K562 (cell line): ENCODE results near the gene PIK3R6. TPM values are rescaled to one million over a fixed set of nuclear protein-coding genes. Genes with fewer than 3 reads are reported as not detected.

ENCODE experiments used
- ATAC-seq: fragments of 200-7000 bp; cut with Tn5 transposase; 3 replicates; pipeline ENCODE4 v1.9.1; 2020; ENCODE audit warnings: moderate library complexity
- BruUV-seq: library from RNA; stranded (reverse); fragments of 400-500 nt; replicated peaks from 2 replicates; lab custom pipeline; 2021; lab: Mats Ljungman, UMichigan
- CTCF ChIA-PET: fragments of 300-600 bp; formaldehyde crosslinking; extraction: SDS; loops from one replicate; lab custom pipeline; 2021; ENCODE audit warnings: low intra/inter-chr PET ratio; lab: Yijun Ruan, JAX
- POLR2A ChIA-PET: fragments of 300-600, 350-650 bp; sonication (Branson Sonifier 250); formaldehyde crosslinking; extraction: SDS; loops from one replicate; lab custom pipeline; 2021; ENCODE audit warnings: antibody characterized with exemption, inconsistent platforms; lab: Yijun Ruan, JAX
- DNase-seq, 4 experiments: peaks; one replicate each; pipeline versions ENCODE4 v3.0.0 to v3.0.0-alpha.2; 2011 to 2018; ENCODE audit warnings: low spot score in 3 of 4, mixed read lengths in 3 of 4; ENCODE audit errors: extremely low read depth in 1 of 4
- FAIRE-seq: peaks from 2 replicates; lab custom pipeline; 2011; peaks lifted over from hg19 to GRCh38; lab: Jason Lieb, UNC
- H2AFZ ChIP-seq: 2 replicates; pipeline ENCODE4 v1.6.0; 2011; ENCODE audit warnings: low read depth, low read length, control low read depth, inconsistent platforms
- H3K27ac ChIP-seq: fragments of 200-600 bp; 3 replicates; pipeline ENCODE4 v1.8.0; 2011; ENCODE audit warnings: low read depth, mild to moderate bottlenecking, control low read depth, inconsistent platforms, low read length, moderate library complexity, mixed read lengths; ENCODE audit errors: extremely low read depth
- H3K27me3 ChIP-seq, 2 experiments: fragments of 300-600 bp in 1 of 2; 2 replicates in 1 of 2; 3 replicates in 1 of 2; pipeline versions ENCODE4 v1.6.0 to v1.8.0; 2011; ENCODE audit warnings: inconsistent platforms in 2 of 2, low read length in 2 of 2, mild to moderate bottlenecking in 1 of 2, mixed read lengths in 1 of 2, moderate library complexity in 1 of 2; ENCODE audit not compliant: control insufficient read depth in 2 of 2, insufficient read depth in 2 of 2
- H3K36me3 ChIP-seq: fragments of 300-600 bp; 3 replicates; pipeline ENCODE4 v1.8.0; 2011; ENCODE audit warnings: mild to moderate bottlenecking, low read length, inconsistent platforms; ENCODE audit not compliant: control insufficient read depth, insufficient read depth
- H3K4me1 ChIP-seq, 2 experiments: fragments of 200-600 bp in 1 of 2; replicated peaks in 1 of 2; 2 replicates in 1 of 2; 3 replicates in 1 of 2; pipeline versions ENCODE4 v1.5.1 to v1.8.0; 2011; ENCODE audit warnings: inconsistent platforms in 2 of 2, low read length in 2 of 2, mild to moderate bottlenecking in 1 of 2, mixed read lengths in 1 of 2, moderate library complexity in 1 of 2; ENCODE audit not compliant: control insufficient read depth in 2 of 2, insufficient read depth in 2 of 2
- H3K4me2 ChIP-seq: 2 replicates; pipeline ENCODE4 v1.6.1; 2011; ENCODE audit warnings: low read length, control low read depth, inconsistent platforms, mixed read lengths; ENCODE audit not compliant: insufficient read depth
- H3K4me3 ChIP-seq: fragments of 200-600 bp; sonication (generic), shearing (Covaris generic); 2 replicates; pipeline ENCODE4 v1.5.1; 2016; ENCODE audit warnings: control low read depth, inconsistent platforms
- H3K79me2 ChIP-seq: fragments of 200-600 bp; 3 replicates; pipeline ENCODE4 v1.8.0; 2011; ENCODE audit warnings: low read length, inconsistent platforms; ENCODE audit not compliant: control insufficient read depth, insufficient read depth
- H3K9ac ChIP-seq, 2 experiments: 2 replicates each; pipeline versions ENCODE4 v1.6.0 to v1.6.1; 2011; ENCODE audit warnings: low read depth in 2 of 2, low read length in 2 of 2, control low read depth in 1 of 2, inconsistent platforms in 1 of 2, mild to moderate bottlenecking in 1 of 2, mixed read lengths in 1 of 2; ENCODE audit not compliant: insufficient read depth in 1 of 2
- H3K9me1 ChIP-seq: one replicate; pipeline ENCODE4 v1.6.0; 2011; ENCODE audit warnings: inconsistent platforms, mild to moderate bottlenecking, low read length, moderate library complexity; ENCODE audit not compliant: control insufficient read depth, insufficient read depth
- H3K9me3 ChIP-seq: replicated peaks from 2 replicates; pipeline ENCODE4 v1.5.1; 2011; ENCODE audit warnings: low read depth, low read length, inconsistent platforms; ENCODE audit not compliant: control insufficient read depth, insufficient read depth
- H4K20me1 ChIP-seq: replicated peaks from 2 replicates; pipeline ENCODE4 v1.6.1; 2011; ENCODE audit warnings: low read length, inconsistent platforms, mixed read lengths; ENCODE audit not compliant: control insufficient read depth, insufficient read depth
- BCOR ChIP-seq: fragments of 450-650 bp; IDR thresholded peaks from 2 replicates; pipeline ENCODE4 v1.6.1; 2016
- GABPB1 ChIP-seq: sonication (generic); formaldehyde crosslinking; IDR thresholded peaks from 2 replicates; pipeline ENCODE4 v1.8.0; 2022; ENCODE audit warnings: mild to moderate bottlenecking, missing genetic modification reagents
- GATA2 ChIP-seq: sonication (generic); formaldehyde crosslinking; IDR thresholded peaks from 2 replicates; pipeline ENCODE4 v1.4.0; 2020; ENCODE audit warnings: mild to moderate bottlenecking, missing genetic modification reagents
- NCOA4 ChIP-seq: fragments of 450-650 bp; IDR thresholded peaks from 2 replicates; pipeline ENCODE4 v1.6.1; 2018; ENCODE audit warnings: mild to moderate bottlenecking; ENCODE audit not compliant: partially characterized antibody
- RHOXF2B ChIP-seq: fragments of 250-450 bp; sonication (Bioruptor Pico); conservative IDR thresholded peaks from 2 replicates; pipeline ENCODE4 v1.5.1; 2021
- SP2 ChIP-seq: IDR thresholded peaks from 2 replicates; pipeline ENCODE4 v1.6.1; 2011; ENCODE audit warnings: mild to moderate bottlenecking, low read depth, low read length, moderate library complexity; ENCODE audit not compliant: poor library complexity, severe bottlenecking; ENCODE audit errors: extremely low read depth
- TAF1 ChIP-seq: IDR thresholded peaks from 2 replicates; pipeline ENCODE4 v1.6.1; 2011; ENCODE audit warnings: mild to moderate bottlenecking, low read length, moderate library complexity; ENCODE audit not compliant: insufficient read depth, control insufficient read depth, severe bottlenecking; ENCODE audit errors: extremely low read depth
- ZNF217 ChIP-seq: sonication (generic); formaldehyde crosslinking; IDR thresholded peaks from 2 replicates; pipeline ENCODE4 v1.8.0; 2022; ENCODE audit warnings: mild to moderate bottlenecking, missing genetic modification reagents
- WGBS: fragments of 100-300 bp; shearing (Covaris generic); methylation state at CpG from one replicate; pipeline ENCODE4 v1.1.6; 2016; ENCODE audit warnings: low coverage, mixed read lengths; ENCODE audit not compliant: insufficient coverage; ENCODE audit errors: missing lambda C conversion rate; 5-methylcytosine and 5-hydroxymethylcytosine counted together
- in situ Hi-C: fragments of 300-500 bp; cut with MboI; formaldehyde crosslinking; loops from 4 replicates; pipeline ENCODE4 v1.15.0; 2018; ENCODE audit warnings: inconsistent platforms, mixed read lengths
- intact Hi-C: fragments of 100-400 bp; cut with micrococcal nuclease; formaldehyde crosslinking; loops from 2 replicates; pipeline ENCODE4 v1.14.2; 2022
- polyA plus RNA-seq, 8 experiments: library from polyadenylated mRNA; depleted of rRNA in 4 of 8; stranded (reverse) in 5 of 8; unstranded in 3 of 8; fragments of >200 nt; fragmentation: Nextera tagmentation in 2 of 8; fragmentation: Illumina TruSeq in 1 of 8; extraction: Ambion mirVana in 2 of 8; extraction: Trizol in 1 of 8; gene quantifications; 2 replicates each; pipeline versions ENCODE4 v1.2.1 to v1.2.3, GENCODE V29; 2011 to 2014; ENCODE audit warnings: inconsistent platforms in 1 of 8, missing spikeins in 1 of 8
- total RNA-seq, 7 experiments: library from RNA; depleted of rRNA in 6 of 7; stranded (reverse); fragments of >200 nt in 6 of 7; fragmentation: Illumina TruSeq in 2 of 7; extraction: Trizol in 2 of 7; gene quantifications; 2 replicates each; pipeline versions ENCODE4 v1.2.1 to v1.2.3, GENCODE V29; 2011 to 2021; ENCODE audit warnings: low replicate concordance in 1 of 7

PIK3R6 gene
- total and polyA plus RNA-seq, 9 of the 15 experiments (the other 6 are each of a cell fraction or from before 2014, with no cell fraction given), result 0.04 TPM; not detected in 8

DNA sequence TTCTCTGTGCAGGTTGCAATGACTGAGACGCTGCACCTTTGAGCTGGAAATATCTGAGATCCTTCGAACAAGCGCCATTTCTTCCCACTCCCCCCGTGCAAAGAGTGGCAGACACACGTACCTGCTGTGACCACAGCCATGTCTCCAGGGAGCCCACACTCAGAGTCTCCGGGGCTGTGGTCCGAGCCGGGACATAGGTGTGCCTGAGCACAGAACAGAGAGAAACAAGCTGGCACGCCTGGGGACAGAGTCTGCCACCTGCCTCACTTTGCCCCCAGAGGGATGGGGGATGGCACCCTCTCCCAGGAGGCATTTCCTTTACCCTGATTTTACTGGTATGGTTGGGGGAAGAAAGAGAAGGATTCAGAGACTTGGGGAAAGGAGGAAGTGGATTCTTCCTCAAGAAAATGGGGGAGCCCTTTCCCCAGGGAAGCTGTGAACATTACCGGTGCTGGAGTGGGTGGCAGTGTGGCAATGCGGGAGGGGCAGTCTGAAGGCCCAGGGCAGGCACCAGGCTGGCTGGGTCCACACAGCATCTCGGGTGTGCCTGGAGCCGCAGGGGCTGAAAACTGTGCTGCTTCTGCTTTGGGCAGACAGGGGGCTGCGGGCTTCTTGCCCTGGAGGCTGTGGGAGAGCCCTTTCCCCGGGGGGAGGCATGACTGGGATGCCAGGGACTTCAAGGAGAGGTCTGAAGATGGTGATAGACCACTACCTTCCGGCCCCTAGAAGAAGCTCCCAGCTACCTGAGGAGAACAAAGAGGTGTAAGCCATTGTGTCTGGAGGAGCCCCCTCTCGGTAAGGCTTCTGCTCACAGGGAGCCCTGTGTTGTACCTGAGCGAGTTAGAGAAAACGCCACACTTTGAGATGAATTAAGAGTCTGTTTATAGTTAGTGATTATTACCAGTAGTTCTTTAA is 6.6 kb upstream of the PIK3R6 start:
- Histone ChIP-seq H3K4me1 (no peaks in the 10 kb centered on the region), H3K4me2 (no peak overlapping the region), H3K27me3 (peaks cover 0 to 34% of the 10 kb centered on the region in 2 experiments; a peak in 3 of 5 replicates), H3K36me3 (no peaks in the 10 kb centered on the region), H3K9ac (no peak overlapping the region), H3K79me2 (no peaks in the 10 kb centered on the region), H3K4me3 (no peak overlapping the region), H4K20me1 (no peaks in the 10 kb centered on the region), H3K9me1 (no peaks in the 10 kb centered on the region), H3K27ac (no peak overlapping the region), H2AFZ (no peak overlapping the region), H3K9me3 (no peaks in the 10 kb centered on the region)
- intact Hi-C loops, result no loop called here
- ATAC-seq (no peak), DNase-seq (no peak), FAIRE-seq (no peak)
- ChIA-PET POLR2A (no interaction called here), CTCF (no interaction called here)
- TF ChIP-seq TAF1 (no peak), NCOA4 (no peak), RHOXF2B (no peak), SP2 (no peak), GABPB1 (CRISPR knock-in tag) (no peak), ZNF217 (CRISPR knock-in tag) (no peak), GATA2 (CRISPR knock-in tag) (no peak), BCOR (no peak)
- BruUV-seq, result no TSS peak
- in situ Hi-C loops, result no loop called here
- WGBS, result 1% methylated on average over 18 of the region's 19 CpGs
